Gastrocnemius medialis (tissue), 4 donors: ENCODE data around the gene SEC16A.

ENCODE experiments used
- CTCF ChIP-seq, 5 experiments: fragments of 450-650 bp in 3 of 5; fragments of 200-600 bp in 2 of 5; sonication (generic) in 2 of 5; IDR thresholded peaks in 4 of 5; conservative IDR thresholded peaks in 1 of 5; 1 replicate in 4 of 5; 2 replicates in 1 of 5; pipeline ENCODE4 v1.5.1; 2016 to 2019; ENCODE audit warnings: antibody characterized with exemption in 5 of 5, mild to moderate bottlenecking in 3 of 5, moderate library complexity in 3 of 5
- POLR2A ChIP-seq, 2 donors: fragments of 450-650 bp; IDR thresholded peaks; one replicate each; pipeline ENCODE4 v1.6.1; 2017; ENCODE audit warnings: antibody characterized with exemption in 2 of 2, mild to moderate bottlenecking in 2 of 2, moderate library complexity in 2 of 2

DNA sequence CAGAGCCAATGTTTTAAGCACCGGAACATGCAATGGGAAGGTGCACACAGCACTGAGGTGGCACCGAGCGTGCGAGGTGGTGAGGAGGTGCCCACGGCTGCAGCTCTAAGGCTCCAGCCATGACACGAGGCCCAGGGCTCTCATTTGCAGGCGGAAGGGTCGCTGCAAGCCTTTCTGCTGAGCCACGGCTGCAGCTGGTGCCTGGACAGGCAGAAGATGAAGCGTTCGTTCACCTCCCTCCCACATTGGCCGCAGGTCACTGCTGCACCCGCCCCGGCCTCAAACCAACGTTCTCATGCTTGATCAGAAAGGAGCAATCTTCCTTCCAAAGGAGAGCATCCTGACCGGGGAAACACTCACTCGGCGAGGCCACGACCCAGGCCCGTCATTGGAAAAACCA lies 38.7 kb downstream of the SEC16A start:
- TF ChIP-seq CTCF (IDR thresholded peaks at IDR 0.05 in 4 of 5, conservative IDR thresholded peaks at IDR 0.05 in 1 of 5) (no peak), POLR2A (IDR thresholded peaks at IDR 0.05) (no peak)
